ENCODE data around the gene ST3GAL2. TPM values are rescaled to one million over a fixed set of nuclear protein-coding genes. Genes with fewer than 3 reads are reported as not detected.

Gene ST3GAL2
- total RNA-seq (2022; extraction: Qiagen RNA extraction; ENCODE audit: low read depth): 21.6 to 25.1 TPM (median 21.8 TPM) in 5 replicates

GRCh38 chr16:70438969-70439862, at the start of gene ST3GAL2:
Gene ST3GAL2, minus strand, starts transcription at chr16:70439100. Its CDS starts 40,570 bp downstream, at chr16:70398530.

DNA sequence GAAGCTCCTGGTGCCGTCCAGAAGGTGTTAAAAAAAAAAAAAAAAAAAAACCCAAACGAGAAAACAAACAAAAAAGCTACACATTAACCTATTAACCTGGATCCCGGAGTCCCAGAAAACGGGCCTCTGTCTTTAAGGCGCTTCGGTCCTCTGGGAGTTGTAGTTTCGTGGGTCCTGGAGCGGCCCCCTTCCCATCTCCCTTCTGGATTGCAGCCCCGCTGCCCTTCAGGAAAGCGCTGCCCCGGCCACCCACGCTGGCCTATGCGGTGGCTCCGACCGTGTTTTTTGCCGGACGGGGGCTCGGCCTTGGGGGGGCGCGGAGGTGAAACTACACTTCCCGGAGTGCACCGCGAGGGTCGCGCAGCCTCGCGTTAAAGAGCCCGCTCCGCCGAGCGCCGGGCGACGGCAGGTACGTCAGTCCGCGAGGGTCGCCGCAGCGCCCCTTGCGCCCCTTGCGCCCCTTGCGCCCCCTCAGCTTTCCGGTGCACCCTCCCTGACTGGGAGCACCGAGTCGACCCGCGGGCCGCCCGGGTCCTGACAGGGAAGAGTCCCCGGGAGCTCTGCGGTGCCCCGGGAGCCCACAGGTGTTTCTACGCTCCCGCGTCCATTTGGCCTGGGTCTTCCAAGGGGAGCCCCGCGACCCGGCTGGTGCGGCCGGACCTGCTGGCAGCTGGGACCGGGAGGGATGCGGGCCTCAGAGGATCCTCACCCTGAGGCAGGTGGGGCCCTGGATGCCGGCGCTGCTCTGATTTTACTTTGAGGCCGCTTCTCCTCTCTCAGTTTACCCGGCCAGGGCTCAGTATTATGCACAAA, 15.5 kb upstream of the ST3GAL2 start, which contains the start of gene FCSK:
Gene FCSK, plus strand, starts transcription at position 374 of the 813 bp plus-strand sequence. CDS start 8,596 bp downstream, outside the sequence.

Other genes starting within 250 kb of the ST3GAL2 start
- 12.2 to 15.9 TPM (median 15.3 TPM) in 5 replicates for gene EXOSC6, start 187.2 kb downstream of the ST3GAL2 start, total RNA-seq (2022; extraction: Qiagen RNA extraction; ENCODE audit: low read depth)
- gene AARS1, start 149.6 kb downstream of the ST3GAL2 start, total RNA-seq (2022; extraction: Qiagen RNA extraction; ENCODE audit: low read depth): 98.0 to 111 TPM (median 104 TPM) in 5 replicates
- gene DDX19B, start 139.9 kb downstream of the ST3GAL2 start, total RNA-seq (2022; extraction: Qiagen RNA extraction; ENCODE audit: low read depth): 29.3 to 35.7 TPM (median 31.9 TPM) in 5 replicates
- gene DDX19A, start 92.2 kb downstream of the ST3GAL2 start, total RNA-seq (2022; extraction: Qiagen RNA extraction; ENCODE audit: low read depth): 39.1 to 41.8 TPM (median 40.1 TPM) in 5 replicates
- 4.2 to 6.3 TPM (median 5.7 TPM) in 5 replicates for gene FCSK, start 15.5 kb upstream of the ST3GAL2 start, total RNA-seq (2022; extraction: Qiagen RNA extraction; ENCODE audit: low read depth)
- 25.2 to 33.8 TPM (median 31.8 TPM) in 5 replicates for gene COG4, start 84.5 kb upstream of the ST3GAL2 start, total RNA-seq (2022; extraction: Qiagen RNA extraction; ENCODE audit: low read depth)
- gene SF3B3, start 84.7 kb upstream of the ST3GAL2 start, total RNA-seq (2022; extraction: Qiagen RNA extraction; ENCODE audit: low read depth): 154 to 236 TPM (median 203 TPM) in 5 replicates
- 0.44 to 1.0 TPM (median 0.58 TPM) in 5 replicates for gene IL34, start 207.5 kb upstream of the ST3GAL2 start, total RNA-seq (2022; extraction: Qiagen RNA extraction; ENCODE audit: low read depth)
- 32.0 to 41.3 TPM (median 40.4 TPM) in 5 replicates for gene MTSS2, start 247.0 kb upstream of the ST3GAL2 start, total RNA-seq (2022; extraction: Qiagen RNA extraction; ENCODE audit: low read depth)